Left lung (tissue), 10 donors: Measurements from ENCODE around the gene CLCN5. TPM values are rescaled to one million over a fixed set of nuclear protein-coding genes. Genes with fewer than 3 reads are reported as not detected.

Source experiments
- ATAC-seq: fragments of 200-7000 bp; cut with Tn5 transposase; one replicate; pipeline ENCODE4 v1.9.1; 2020; ENCODE audit warnings: moderate library complexity
- DNase-seq, 4 donors: peaks; one replicate each; pipeline ENCODE4 v3.0.0-alpha.2; 2013 to 2020
- H3K27ac ChIP-seq, 2 donors: fragments of 200-600 bp; sonication (generic) in 1 of 2; one replicate each; pipeline versions ENCODE4 v1.5.0 to v1.8.0; 2020 to 2021
- H3K27me3 ChIP-seq, 2 donors: fragments of 200-600 bp; sonication (generic) in 1 of 2; one replicate each; pipeline versions ENCODE4 v1.5.0 to v1.8.0; 2020 to 2021
- H3K36me3 ChIP-seq, 2 donors: fragments of 200-600 bp; sonication (generic) in 1 of 2; one replicate each; pipeline versions ENCODE4 v1.5.0 to v1.8.0; 2020 to 2021
- H3K4me1 ChIP-seq, 2 donors: fragments of 200-600 bp; one replicate each; pipeline ENCODE4 v1.8.0; 2021
- H3K4me3 ChIP-seq, 2 donors: fragments of 200-600 bp; sonication (generic) in 1 of 2; one replicate each; pipeline versions ENCODE4 v1.5.0 to v1.8.0; 2020 to 2021; ENCODE audit warnings: mild to moderate bottlenecking in 1 of 2
- H3K9me3 ChIP-seq, 2 donors: fragments of 200-600 bp; sonication (generic) in 1 of 2; one replicate each; pipeline versions ENCODE4 v1.5.0 to v1.8.0; 2020 to 2021
- CTCF ChIP-seq, 2 donors: fragments of 200-600 bp; sonication (generic) in 1 of 2; IDR thresholded peaks; one replicate each; pipeline versions ENCODE4 v1.5.0 to v1.8.0; 2021; ENCODE audit warnings: antibody characterized with exemption in 2 of 2
- intact Hi-C, 2 donors: fragments of 100-400 bp; cut with DNase I; formaldehyde crosslinking; loops; one replicate each; pipeline versions ENCODE4 v1.11.2 to v1.14.2; 2022
- polyA plus RNA-seq, 6 donors: library from polyadenylated mRNA; unstranded; fragments of 120-200 nt; gene quantifications; one replicate each; pipeline ENCODE4 v1.2.1, GENCODE V29; 2013; ENCODE audit not compliant: insufficient read length in 6 of 6
- total RNA-seq, 2 donors: library from RNA; stranded (reverse); fragmentation: NEBNext Ultra II Directional; extraction: Animal tissue kit (Norgen Biotek cat#: 25700); gene quantifications; one replicate each; pipeline ENCODE4 v1.2.1, GENCODE V29; 2021
- donor health status: DM: no; HTN: yes; CAD: no.
- donor health status: DM: no; HTN: no; CAD: no.

CLCN5 gene
- total and polyA plus RNA-seq, 8 donors, result 12.5 to 19.5 (median 14.9) TPM

DNA sequence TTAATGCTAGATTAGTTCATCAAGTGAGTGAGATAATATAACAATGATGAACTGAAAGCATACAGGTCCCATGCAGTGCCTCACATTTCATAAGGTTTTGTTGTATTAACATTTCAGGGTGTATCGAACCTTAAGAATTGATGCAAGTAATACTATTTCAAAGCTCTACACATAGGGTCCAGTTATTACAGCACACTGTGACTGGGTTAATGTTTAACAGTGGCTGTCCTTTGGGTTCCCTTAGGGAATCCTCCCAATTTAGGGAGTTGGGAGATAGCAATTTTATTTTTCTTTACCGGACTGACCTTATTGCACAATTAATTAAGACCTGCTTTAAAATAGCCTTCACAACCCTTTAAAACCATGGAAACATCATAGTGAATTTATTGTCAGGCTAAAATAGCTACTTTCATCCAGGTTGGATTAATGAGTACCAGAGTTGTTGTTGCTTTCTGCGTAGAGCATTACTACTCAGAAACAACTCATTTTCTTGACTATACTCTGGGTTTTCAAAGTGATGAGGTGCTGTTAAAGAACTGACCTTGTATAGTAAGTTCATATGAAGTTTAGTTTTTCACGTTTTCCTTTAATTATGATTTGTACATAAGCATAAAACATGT lies 144.0 kb downstream of the CLCN5 start:
- intact Hi-C loops, result no loop called here
- no peak for TF ChIP-seq CTCF (IDR thresholded peaks at IDR 0.05)
- Histone ChIP-seq H3K27me3 (no peaks in the 10 kb centered on the region), H3K27ac (no peak overlapping the region), H3K4me3 (no peak overlapping the region), H3K36me3 (no peaks in the 10 kb centered on the region), H3K9me3 (no peaks in the 10 kb centered on the region), H3K4me1 (no peaks in the 10 kb centered on the region)
- DNase-seq, result no peak
- ATAC-seq, result no peak

DNA sequence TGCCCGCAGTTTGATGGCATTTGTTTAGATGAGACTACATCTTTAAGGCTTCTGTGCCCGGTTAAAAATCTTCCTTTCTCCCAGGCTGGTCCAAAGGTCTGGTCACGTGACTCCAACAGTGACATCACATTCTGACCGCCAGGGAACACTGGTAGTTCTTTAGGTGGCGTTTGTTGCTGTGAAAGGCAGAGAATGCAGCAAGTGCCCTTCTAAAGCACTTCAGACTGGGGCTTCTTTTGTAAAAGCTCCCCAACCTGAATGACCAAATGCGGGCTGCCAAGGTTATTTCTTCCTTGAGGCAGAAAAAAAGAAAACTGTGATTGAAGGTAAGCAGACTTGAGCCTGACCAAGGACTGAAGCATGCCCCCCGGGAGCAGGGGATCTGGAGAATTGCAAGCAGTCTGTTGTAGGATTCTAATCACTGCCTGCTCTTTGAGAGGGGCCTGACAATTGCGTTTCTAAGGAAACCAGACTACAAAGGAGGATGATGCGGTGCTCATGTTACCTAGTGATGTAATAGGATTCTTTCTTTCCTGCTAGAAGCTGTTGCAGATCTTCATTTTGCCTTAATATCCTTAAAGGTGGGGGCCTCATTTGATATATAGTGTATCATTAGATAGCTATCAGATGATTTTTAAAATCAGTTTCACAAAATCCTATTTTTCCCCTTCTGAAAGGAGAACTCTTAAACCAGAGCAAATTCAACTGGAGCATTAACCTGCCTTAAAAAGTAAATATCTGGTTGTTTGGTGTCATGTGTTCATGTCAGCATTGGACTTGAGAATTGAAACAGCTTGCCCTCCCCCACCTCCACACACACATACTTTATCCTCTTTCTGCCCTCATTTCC lies 145.3 kb downstream of the CLCN5 start:
- no peaks in the 10 kb centered on the region for H3K27me3 ChIP-seq
- no peaks in the 10 kb centered on the region for H3K36me3 ChIP-seq
- peak; percentile 77 for ATAC-seq
- H3K4me3 ChIP-seq, result no peak overlapping the region
- peak in 3 of 4 donors; percentile 17 to 56 (median 32) for DNase-seq
- H3K9me3 ChIP-seq, result no peaks in the 10 kb centered on the region
- H3K4me1 ChIP-seq, result no peaks in the 10 kb centered on the region
- H3K27ac ChIP-seq, result no peak overlapping the region
- no peak for TF ChIP-seq CTCF (IDR thresholded peaks at IDR 0.05)
- intact Hi-C loops, result no loop called here

DNA sequence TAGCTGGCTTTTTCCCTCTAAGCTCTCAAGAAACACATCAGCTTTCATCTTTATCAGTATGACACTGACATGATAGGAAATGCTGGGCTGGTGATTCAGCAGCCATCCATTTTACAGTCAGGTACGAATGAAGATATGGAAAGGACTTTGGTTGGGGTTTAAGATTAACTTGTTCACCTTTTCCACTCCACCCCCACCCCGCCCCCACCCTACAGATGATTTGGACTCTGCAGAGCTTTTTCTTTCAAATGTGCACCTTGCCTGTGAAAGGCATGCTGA lies 145.8 kb downstream of the CLCN5 start:
- no peaks in the 10 kb centered on the region for H3K36me3 ChIP-seq
- no peak for ATAC-seq
- H3K4me1 ChIP-seq, result no peaks in the 10 kb centered on the region
- no peak for DNase-seq
- no peak for TF ChIP-seq CTCF (IDR thresholded peaks at IDR 0.05)
- H3K27ac ChIP-seq, result no peak overlapping the region
- no peaks in the 10 kb centered on the region for H3K27me3 ChIP-seq
- H3K9me3 ChIP-seq, result no peaks in the 10 kb centered on the region
- no peak overlapping the region for H3K4me3 ChIP-seq
- intact Hi-C loops, result no loop called here

DNA sequence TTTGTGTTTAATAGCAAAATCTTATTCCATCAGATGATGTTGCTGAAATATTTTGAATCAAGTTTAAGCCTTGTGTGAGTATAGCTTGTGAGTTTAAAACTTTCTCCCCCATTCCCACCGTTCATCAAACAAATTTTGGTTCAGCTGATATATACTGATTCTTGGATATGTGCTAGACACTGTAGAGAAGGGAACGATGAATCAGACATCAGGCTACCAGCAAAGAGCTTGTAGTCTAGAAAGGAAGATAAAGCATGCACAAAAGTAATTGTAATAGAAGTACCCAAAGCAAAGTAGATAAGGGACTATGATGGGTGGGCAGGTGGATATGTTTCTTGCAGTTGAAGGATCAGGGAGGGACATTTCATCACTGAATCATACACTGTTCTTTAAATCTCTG lies 146.5 kb downstream of the CLCN5 start:
- Histone ChIP-seq H3K4me3 (no peak overlapping the region), H3K27ac (no peak overlapping the region), H3K27me3 (no peaks in the 10 kb centered on the region), H3K36me3 (no peaks in the 10 kb centered on the region), H3K9me3 (no peaks in the 10 kb centered on the region), H3K4me1 (no peaks in the 10 kb centered on the region)
- DNase-seq, result no peak
- intact Hi-C loops, result no loop called here
- TF ChIP-seq CTCF (IDR thresholded peaks at IDR 0.05), result no peak
- ATAC-seq, result no peak

GRCh38 chrX:50071494-50071893 lies 149.1 kb downstream of the CLCN5 start:
- no peak for TF ChIP-seq CTCF (IDR thresholded peaks at IDR 0.05)
- Histone ChIP-seq H3K36me3 (no peaks in the 10 kb centered on the region), H3K4me1 (no peaks in the 10 kb centered on the region), H3K27ac (no peak overlapping the region), H3K4me3 (no peak overlapping the region), H3K27me3 (no peaks in the 10 kb centered on the region), H3K9me3 (no peaks in the 10 kb centered on the region)
- ATAC-seq (no peak), DNase-seq (no peak)
- intact Hi-C loops, result no loop called here
